ENCODE measurements around the gene NRGN.

DNA sequence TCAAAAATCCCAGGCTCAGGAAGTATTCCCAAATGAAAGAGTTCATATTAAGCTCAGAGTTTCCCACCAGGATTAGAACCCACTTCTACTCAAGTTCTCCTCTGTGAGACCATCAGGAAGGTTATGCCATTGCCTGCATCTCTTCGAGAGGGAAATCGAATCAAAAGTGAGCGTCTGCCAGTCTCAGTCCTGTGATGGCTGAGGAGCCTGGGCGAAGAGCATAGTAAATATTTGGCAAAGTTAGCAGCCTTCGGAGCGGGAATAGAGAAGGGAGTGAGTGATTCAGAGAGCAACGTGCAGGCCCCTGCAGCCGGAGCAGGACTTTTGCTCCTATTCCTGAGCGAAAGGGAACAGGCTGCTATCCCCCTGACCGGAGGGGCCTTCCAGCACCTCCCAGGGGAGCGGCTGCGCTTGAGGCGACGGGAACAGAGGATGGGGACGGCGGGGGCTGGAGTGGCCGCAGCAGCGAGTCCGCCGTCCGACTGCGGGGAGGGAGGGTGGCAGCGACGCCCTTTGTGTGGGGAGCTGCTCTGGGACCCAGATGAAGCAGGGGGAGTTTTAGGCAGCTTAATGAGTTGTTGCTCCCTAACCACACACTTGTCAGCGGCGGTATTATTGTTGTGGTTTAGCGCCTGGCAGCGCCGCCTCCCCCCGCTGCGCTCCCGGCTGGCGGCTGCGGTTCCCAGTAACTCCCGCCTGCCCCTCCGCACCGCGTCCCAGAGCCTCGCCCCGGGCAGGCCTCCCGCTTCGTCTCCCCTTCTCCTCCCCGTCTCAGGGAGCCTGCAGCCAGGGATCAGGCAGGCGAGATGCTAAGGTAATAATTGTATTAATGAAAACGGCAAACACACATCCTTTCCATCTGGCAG is 21.7 kb upstream of the NRGN start:
- TF ChIP-seq NFE2L1 (CRISPR knock-in tag; IDR thresholded peaks at IDR 0.05) (no peak), NR1H2 (CRISPR knock-in tag; IDR thresholded peaks at IDR 0.05) (no peak), CREB1 (CRISPR knock-in tag; IDR thresholded peaks at IDR 0.05) (no peak)
- TF ChIP-seq, protein P1, sequence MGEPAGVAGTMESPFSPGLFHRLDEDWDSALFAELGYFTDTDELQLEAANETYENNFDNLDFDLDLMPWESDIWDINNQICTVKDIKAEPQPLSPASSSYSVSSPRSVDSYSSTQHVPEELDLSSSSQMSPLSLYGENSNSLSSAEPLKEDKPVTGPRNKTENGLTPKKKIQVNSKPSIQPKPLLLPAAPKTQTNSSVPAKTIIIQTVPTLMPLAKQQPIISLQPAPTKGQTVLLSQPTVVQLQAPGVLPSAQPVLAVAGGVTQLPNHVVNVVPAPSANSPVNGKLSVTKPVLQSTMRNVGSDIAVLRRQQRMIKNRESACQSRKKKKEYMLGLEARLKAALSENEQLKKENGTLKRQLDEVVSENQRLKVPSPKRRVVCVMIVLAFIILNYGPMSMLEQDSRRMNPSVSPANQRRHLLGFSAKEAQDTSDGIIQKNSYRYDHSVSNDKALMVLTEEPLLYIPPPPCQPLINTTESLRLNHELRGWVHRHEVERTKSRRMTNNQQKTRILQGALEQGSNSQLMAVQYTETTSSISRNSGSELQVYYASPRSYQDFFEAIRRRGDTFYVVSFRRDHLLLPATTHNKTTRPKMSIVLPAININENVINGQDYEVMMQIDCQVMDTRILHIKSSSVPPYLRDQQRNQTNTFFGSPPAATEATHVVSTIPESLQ (CRISPR knock-in tag; IDR thresholded peaks at IDR 0.05) = no peak
